ENCODE measurements around the gene FREM2. TPM values are rescaled to one million over a fixed set of nuclear protein-coding genes. Genes with fewer than 3 reads are reported as not detected.

FREM2 gene
- total RNA-seq, 1 experiment from 2014 or later, result 2.5 TPM

DNA sequence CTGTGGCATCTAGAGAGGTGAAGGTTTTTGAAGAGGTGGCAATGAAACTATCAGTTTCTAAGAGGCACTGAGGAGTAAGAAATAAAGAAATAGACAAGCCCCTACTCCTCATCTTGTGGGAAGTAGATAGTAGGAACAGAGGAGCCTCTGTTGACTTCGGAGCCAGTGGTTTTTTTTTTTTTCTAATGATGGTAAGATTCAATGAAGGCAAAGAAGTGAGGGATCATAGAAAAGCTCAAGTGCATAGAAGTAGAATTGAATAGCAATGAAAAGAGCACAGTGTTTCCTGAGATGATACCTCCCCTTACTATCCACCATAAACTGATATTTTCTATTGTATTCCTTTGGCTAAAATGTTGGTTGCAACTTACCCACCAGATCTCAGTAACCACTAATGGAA, 46.3 kb downstream of the FREM2 start:
- in situ Hi-C loops (cut with HindIII; ENCODE audit: low pct_unique_long_range_greater_than_20kb, low sequenced_read_pairs), result no loop called here
- peak; percentile 79 for DNase-seq (ENCODE audit: low read depth, low spot score)

DNA sequence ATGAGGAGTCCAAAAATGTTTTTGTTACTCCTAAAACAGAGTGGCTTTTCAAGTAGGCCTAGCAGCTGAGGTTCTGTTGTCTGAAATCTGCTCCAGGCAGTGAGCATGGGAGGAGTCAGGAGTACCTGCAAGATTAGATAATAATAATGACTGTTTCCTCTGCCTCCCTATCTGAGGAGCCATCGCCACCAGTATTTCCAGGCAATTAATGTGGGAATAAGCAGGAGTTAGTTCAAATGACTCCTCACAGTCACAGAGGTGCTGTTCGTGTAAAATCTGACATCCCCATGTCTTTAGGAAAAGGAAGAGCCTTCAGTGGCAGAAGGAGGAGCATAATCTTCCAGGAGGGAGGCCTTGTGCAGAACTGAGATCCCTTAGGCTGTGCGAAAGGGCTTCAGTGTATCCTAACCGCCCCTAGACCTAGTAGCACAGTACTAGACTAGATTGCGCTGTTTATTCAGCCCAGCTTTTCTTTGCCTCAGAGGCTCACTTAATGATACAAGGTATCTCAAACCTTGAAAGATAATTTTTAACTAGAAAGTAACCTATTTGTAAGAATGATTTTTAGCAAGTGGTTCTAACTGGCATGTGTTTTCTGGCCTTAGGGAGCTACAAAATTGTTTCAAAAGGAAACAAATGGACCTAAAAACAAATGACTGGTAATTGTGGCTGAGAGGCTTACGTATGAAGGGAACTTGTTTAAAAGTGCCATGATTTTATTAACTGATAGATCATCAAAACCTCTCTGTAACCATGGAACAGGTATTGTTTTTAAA, 49.0 kb downstream of the FREM2 start:
- in situ Hi-C loops (cut with HindIII; ENCODE audit: low pct_unique_long_range_greater_than_20kb, low sequenced_read_pairs), result no loop called here
- DNase-seq (ENCODE audit: low read depth, low spot score), result no peak

DNA sequence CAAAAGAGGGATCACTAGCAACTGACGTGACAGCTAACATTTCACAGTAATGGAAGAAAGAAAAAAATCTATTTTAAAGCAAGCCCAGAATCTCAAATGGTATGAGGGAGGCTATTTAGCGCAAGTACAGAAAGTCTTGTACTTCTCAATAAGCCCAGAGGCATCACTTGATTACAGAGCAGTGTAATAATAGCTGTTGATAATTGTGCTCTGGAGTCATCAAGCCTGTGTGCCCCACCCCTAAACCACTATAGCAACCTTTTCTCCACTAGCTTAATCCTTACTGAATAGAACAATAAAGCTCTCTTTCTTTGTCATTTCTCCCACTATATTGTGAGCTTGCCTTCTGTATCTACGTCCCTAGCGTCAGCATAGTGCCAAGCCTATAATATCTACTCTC, 56.6 kb downstream of the FREM2 start:
- no peak for DNase-seq (ENCODE audit: low read depth, low spot score)
- in situ Hi-C loops (cut with HindIII; ENCODE audit: low pct_unique_long_range_greater_than_20kb, low sequenced_read_pairs), result no loop called here

DNA sequence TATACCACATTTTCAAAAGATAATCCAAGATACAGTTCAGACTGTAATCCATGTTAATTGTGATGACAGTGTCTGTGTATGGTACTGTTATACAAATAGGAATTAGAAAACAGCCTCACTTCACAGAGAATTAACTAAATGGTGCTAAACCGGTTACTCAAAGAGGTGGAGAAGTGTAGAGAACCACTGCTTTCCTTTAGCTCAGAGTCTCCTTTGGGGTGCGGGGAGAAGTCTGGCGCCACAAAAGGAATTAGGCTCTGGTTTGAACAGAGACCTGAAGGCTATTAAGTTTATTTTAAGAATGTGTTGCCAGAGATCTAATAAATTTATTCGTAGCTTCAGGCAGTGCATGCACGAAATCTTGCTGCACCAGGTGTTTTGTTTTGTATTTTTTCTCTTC, 65.8 kb downstream of the FREM2 start:
- in situ Hi-C loops (cut with HindIII; ENCODE audit: low pct_unique_long_range_greater_than_20kb, low sequenced_read_pairs), result no loop called here
- no peak for DNase-seq (ENCODE audit: low read depth, low spot score)

DNA sequence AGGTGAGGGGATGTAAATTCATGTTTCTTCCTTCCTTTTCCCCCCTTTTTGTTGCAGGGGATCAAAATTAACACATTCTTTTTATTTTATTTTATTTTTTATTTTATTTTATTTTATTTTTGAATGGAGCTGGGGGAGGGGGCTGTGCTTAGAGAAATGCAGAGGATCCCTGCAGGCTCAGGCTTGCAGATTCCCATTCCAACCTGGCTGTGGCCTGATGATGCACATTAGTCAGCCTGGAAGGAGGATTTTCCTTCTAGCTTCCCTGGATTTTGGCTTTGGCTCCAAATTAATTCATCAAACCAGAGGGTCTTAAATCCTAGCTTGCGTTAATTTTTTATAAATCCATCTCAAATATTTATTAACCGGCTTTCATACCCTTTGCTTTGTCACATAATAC, 67.0 kb downstream of the FREM2 start:
- in situ Hi-C loops (cut with HindIII; ENCODE audit: low pct_unique_long_range_greater_than_20kb, low sequenced_read_pairs), result no loop called here
- no peak for DNase-seq (ENCODE audit: low read depth, low spot score)

DNA sequence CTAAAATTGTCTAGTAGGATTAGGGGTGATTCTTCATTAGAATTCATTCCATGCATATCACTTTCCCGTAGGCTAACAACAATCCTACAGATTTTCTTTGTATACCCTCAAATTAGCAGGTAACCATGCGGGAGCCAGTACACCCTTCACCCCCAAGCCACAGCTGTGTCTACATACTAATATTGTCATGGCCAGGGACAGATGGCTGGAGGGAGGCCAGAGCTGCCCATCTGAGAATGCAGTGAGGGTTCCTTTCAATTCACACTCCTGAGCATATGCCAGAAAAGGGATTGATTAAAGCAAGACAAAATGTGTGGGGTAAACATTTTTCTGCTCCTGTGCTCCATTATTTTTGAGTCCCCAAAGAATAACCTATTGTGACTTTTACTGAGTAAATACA, 68.9 kb downstream of the FREM2 start:
- in situ Hi-C loops (cut with HindIII; ENCODE audit: low pct_unique_long_range_greater_than_20kb, low sequenced_read_pairs), result no loop called here
- DNase-seq (ENCODE audit: low read depth, low spot score), result no peak

DNA sequence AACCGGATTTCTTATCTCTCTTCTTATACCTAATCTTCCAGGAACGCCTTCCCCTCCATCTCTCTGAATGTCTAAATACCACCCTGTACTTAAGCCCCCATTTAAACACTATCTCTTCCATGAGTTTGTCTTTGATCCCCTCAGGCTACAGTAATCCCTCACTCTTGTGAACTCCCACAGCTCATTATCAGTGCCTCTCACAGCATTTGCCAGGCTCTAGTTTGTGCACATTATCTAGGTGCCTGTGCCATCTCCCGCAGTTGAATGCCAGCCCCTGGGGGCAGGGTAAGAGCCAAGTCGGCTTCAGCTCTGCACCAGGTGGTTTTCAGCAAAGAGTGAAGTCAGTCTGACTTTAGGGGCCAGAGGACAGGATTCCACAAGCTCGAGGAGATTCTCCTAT, 71.4 kb downstream of the FREM2 start:
- in situ Hi-C loops (cut with HindIII; ENCODE audit: low pct_unique_long_range_greater_than_20kb, low sequenced_read_pairs), result no loop called here
- DNase-seq (ENCODE audit: low read depth, low spot score), result no peak

- in situ Hi-C loops (cut with HindIII; ENCODE audit: low pct_unique_long_range_greater_than_20kb, low sequenced_read_pairs), result no loop called here
Observed at GRCh38 chr13:38759390-38759789, 72.5 kb downstream of the FREM2 start.

GRCh38 chr13:38763446-38764381, 76.8 kb downstream of the FREM2 start:
- in situ Hi-C loops (cut with HindIII; ENCODE audit: low pct_unique_long_range_greater_than_20kb, low sequenced_read_pairs), result no loop called here
- DNase-seq (ENCODE audit: low read depth, low spot score), result peak; percentile 79

More at GRCh38 chr13:38759390-38759789, 72.5 kb downstream of the FREM2 start:
- no peak for DNase-seq (ENCODE audit: low read depth, low spot score)

- DNase-seq (ENCODE audit: low read depth, low spot score), result no peak
- in situ Hi-C loops (cut with HindIII; ENCODE audit: low pct_unique_long_range_greater_than_20kb, low sequenced_read_pairs), result no loop called here
Observed at GRCh38 chr13:38766799-38767198, 79.9 kb downstream of the FREM2 start.

DNA sequence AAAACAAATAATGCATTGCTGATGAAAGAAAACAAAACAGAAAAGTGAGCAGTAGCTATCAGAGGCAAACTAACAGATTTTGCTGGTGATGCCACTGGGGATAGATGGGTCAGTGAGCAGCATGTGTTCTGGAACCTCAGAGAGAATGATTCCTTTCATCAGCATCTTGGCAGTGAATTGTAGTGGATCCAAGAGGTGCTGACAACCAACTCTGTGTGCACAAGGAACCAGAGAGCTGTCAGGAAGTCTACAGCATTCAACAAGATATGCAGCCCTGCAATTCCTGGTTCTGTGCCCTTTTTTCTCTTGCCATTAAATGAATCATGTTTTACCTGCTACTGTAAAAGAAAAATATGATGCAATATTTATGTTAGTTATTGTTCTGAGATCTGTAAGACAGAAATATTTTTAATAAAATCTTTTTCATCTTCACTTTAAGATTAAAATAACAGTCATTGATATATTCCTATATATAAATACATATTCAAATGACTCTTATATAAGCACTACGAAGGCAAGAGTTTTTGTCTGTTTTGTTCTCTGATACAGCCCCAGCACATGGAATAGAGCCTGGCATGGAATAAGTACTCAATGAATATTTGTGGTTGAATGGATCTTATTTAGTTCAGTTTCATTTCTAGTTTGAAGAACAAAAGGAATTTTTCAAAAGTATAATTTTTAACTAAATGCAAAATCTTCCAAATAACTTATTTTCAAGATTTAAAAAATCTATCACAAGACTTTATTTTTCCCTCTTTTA, 80.8 kb downstream of the FREM2 start:
- peak; percentile 81 for DNase-seq (ENCODE audit: low read depth, low spot score)
- in situ Hi-C loops (cut with HindIII; ENCODE audit: low pct_unique_long_range_greater_than_20kb, low sequenced_read_pairs), result no loop called here

DNA sequence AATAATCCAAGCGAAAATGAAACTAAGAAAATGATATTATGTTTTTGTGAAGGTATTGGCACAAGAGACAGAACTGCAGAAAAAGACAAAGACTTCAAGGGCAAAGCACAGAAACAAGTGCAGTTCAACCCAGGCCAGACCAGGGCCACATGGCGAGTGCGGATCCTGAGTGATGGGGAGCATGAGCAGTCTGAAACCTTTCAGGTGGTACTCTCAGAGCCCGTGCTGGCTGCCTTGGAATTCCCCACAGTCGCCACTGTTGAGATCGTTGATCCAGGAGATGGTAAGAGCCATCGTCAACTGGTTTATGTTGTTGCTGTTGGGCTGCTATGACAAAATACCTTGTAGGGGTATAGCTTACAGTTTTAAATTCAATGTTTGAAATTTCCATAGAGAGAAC, 82.6 kb downstream of the FREM2 start:
- no peak for DNase-seq (ENCODE audit: low read depth, low spot score)
- in situ Hi-C loops (cut with HindIII; ENCODE audit: low pct_unique_long_range_greater_than_20kb, low sequenced_read_pairs), result no loop called here

DNA sequence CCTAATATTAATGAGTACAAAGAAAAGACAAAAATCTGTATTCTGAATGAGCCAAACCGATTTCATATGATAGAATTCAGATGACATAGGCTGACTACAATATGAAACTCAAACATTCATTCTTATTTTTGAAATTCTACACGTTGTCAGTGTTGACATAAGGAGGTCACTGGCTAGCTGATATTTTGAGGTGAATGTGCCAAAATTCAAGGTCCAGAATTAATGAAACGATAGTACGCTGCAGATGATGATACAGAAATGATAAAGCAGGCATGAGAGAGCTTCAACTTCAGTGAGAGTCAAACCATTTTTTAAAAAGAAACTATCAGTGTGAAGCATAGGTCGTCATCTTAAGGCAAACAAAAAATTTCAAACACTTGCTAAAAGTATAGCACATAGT, 88.2 kb downstream of the FREM2 start:
- in situ Hi-C loops (cut with HindIII; ENCODE audit: low pct_unique_long_range_greater_than_20kb, low sequenced_read_pairs), result no loop called here
- no peak for DNase-seq (ENCODE audit: low read depth, low spot score)

- in situ Hi-C loops (cut with HindIII; ENCODE audit: low pct_unique_long_range_greater_than_20kb, low sequenced_read_pairs), result no loop called here
- DNase-seq (ENCODE audit: low read depth, low spot score), result no peak
Observed at GRCh38 chr13:38777347-38778119, 90.7 kb downstream of the FREM2 start.

- no peak for DNase-seq (ENCODE audit: low read depth, low spot score)
- in situ Hi-C loops (cut with HindIII; ENCODE audit: low pct_unique_long_range_greater_than_20kb, low sequenced_read_pairs), result no loop called here
Observed at GRCh38 chr13:38781539-38781938, 94.7 kb downstream of the FREM2 start.

- no peak for DNase-seq (ENCODE audit: low read depth, low spot score)
- in situ Hi-C loops (cut with HindIII; ENCODE audit: low pct_unique_long_range_greater_than_20kb, low sequenced_read_pairs), result no loop called here
Observed at GRCh38 chr13:38784036-38784880, 97.4 kb downstream of the FREM2 start.

GRCh38 chr13:38785042-38785441, 98.2 kb downstream of the FREM2 start:
- no peak for DNase-seq (ENCODE audit: low read depth, low spot score)
- in situ Hi-C loops (cut with HindIII; ENCODE audit: low pct_unique_long_range_greater_than_20kb, low sequenced_read_pairs), result no loop called here
